HCT116 (cell line): ENCODE measurements around the gene YDJC. TPM values are rescaled to one million over a fixed set of nuclear protein-coding genes. Genes with fewer than 3 reads are reported as not detected.
A peak's percentile ranks its signal among the peaks of the same experiment; 100 is the strongest.

Experiments used
- ATAC-seq: fragments of 200-7000 bp; cut with Tn5 transposase; 2 replicates; pipeline ENCODE4 v1.9.1; 2020; ENCODE audit warnings: mild to moderate bottlenecking, moderate library complexity
- BruUV-seq: library from RNA; stranded (reverse); fragments of 400-500 nt; replicated peaks from 2 replicates; lab custom pipeline; 2021; lab: Mats Ljungman, UMichigan
- CTCF ChIA-PET: fragments of 300-600 bp; sonication (Branson Sonifier 250); formaldehyde crosslinking; loops from one replicate; lab custom pipeline; 2021; ENCODE audit warnings: antibody characterized with exemption; lab: Charles Lee
- POLR2A ChIA-PET: fragments of 300-600, 350-600 bp; sonication (Branson Sonifier 250); formaldehyde crosslinking; loops from one replicate; lab custom pipeline; 2021; ENCODE audit warnings: antibody characterized with exemption; lab: Charles Lee
- RAD21 ChIA-PET, 2 experiments: fragments of 300-600 bp; sonication (Branson Sonifier 250); formaldehyde crosslinking; loops; one replicate each; lab custom pipeline; 2023; ENCODE audit warnings: low total read pairs in 2 of 2; ENCODE audit not compliant: uncharacterized antibody in 2 of 2, unreplicated experiment in 2 of 2, low non-redundant PET in 1 of 2; lab: Charles Lee
- DNase-seq: peaks from one replicate; pipeline ENCODE4 v3.0.0-alpha.2; 2010; ENCODE audit warnings: low read depth, low spot score
- H2AFZ ChIP-seq: fragments of 200-600 bp; shearing (Covaris generic), sonication (generic); 2 replicates; pipeline ENCODE4 v1.6.1; 2017; ENCODE audit warnings: low read depth, mixed run types, mixed read lengths, antibody characterized with exemption, low read length; ENCODE audit not compliant: poor library complexity, severe bottlenecking
- H3K27ac ChIP-seq: 2 replicates; pipeline ENCODE4 v1.5.1; 2012; ENCODE audit warnings: low read depth, low read length
- H3K27me3 ChIP-seq: fragments of 200-600 bp; sonication (generic); 2 replicates; pipeline ENCODE4 v1.6.1; 2016; ENCODE audit warnings: mixed run types, low read length, mixed read lengths; ENCODE audit not compliant: insufficient read depth
- H3K36me3 ChIP-seq, 2 experiments: fragments of 200-500 bp in 1 of 2; fragments of 200-600 bp in 1 of 2; sonication (Bioruptor generic) in 1 of 2; sonication (generic) in 1 of 2; 2 replicates each; pipeline versions ENCODE4 v1.5.1 to v1.6.1; 2014 to 2016; ENCODE audit warnings: low read length in 2 of 2, inconsistent platforms in 1 of 2, mixed read lengths in 1 of 2, mixed run types in 1 of 2; ENCODE audit not compliant: insufficient read depth in 2 of 2, control insufficient read depth in 1 of 2
- H3K4me1 ChIP-seq, 2 experiments: fragments of 200-600 bp in 1 of 2; sonication (generic) in 1 of 2; 2 replicates each; pipeline versions ENCODE4 v1.5.1 to v1.6.1; 2012 to 2017; ENCODE audit warnings: low read length in 2 of 2, inconsistent platforms in 1 of 2, mild to moderate bottlenecking in 1 of 2, mixed read lengths in 1 of 2, mixed run types in 1 of 2, moderate library complexity in 1 of 2; ENCODE audit not compliant: insufficient read depth in 2 of 2, control insufficient read depth in 1 of 2
- H3K4me2 ChIP-seq: fragments of 200-600 bp; sonication (generic); 2 replicates; pipeline ENCODE4 v1.6.1; 2017; ENCODE audit warnings: mixed run types, low read length, mixed read lengths
- H3K4me3 ChIP-seq, 2 experiments: fragments of 200-600 bp in 1 of 2; sonication (generic) in 1 of 2; replicated peaks in 1 of 2; 2 replicates each; pipeline ENCODE4 v1.5.1; 2011 to 2016; ENCODE audit warnings: low read length in 2 of 2, control low read depth in 1 of 2, low read depth in 1 of 2, mild to moderate bottlenecking in 1 of 2, mixed read lengths in 1 of 2, mixed run types in 1 of 2
- H3K79me2 ChIP-seq: fragments of 200-600 bp; sonication (generic); 2 replicates; pipeline ENCODE4 v1.6.1; 2017; ENCODE audit warnings: mild to moderate bottlenecking, mixed run types, low read length, moderate library complexity, mixed read lengths; ENCODE audit not compliant: insufficient read depth
- H3K9ac ChIP-seq: fragments of 200-600 bp; sonication (generic); 2 replicates; pipeline ENCODE4 v1.6.1; 2016; ENCODE audit warnings: low read length, mixed read lengths
- H3K9me2 ChIP-seq: fragments of 200-600 bp; sonication (generic), shearing (Covaris generic); 2 replicates; pipeline ENCODE4 v1.6.1; 2017; ENCODE audit warnings: mixed run types, mild to moderate bottlenecking, moderate library complexity; ENCODE audit not compliant: insufficient read depth
- H3K9me3 ChIP-seq, 2 experiments: fragments of 200-500 bp in 1 of 2; fragments of 200-600 bp in 1 of 2; sonication (Bioruptor generic) in 1 of 2; sonication (generic) in 1 of 2; 2 replicates each; pipeline ENCODE4 v1.6.1; 2014 to 2017; ENCODE audit warnings: low read length in 2 of 2, mixed read lengths in 2 of 2, inconsistent platforms in 1 of 2, low read depth in 1 of 2, mild to moderate bottlenecking in 1 of 2, mixed run types in 1 of 2, moderate library complexity in 1 of 2; ENCODE audit not compliant: control insufficient read depth in 1 of 2, insufficient read depth in 1 of 2
- H4K20me1 ChIP-seq: fragments of 200-600 bp; sonication (generic), shearing (Covaris generic); 2 replicates; pipeline ENCODE4 v1.6.1; 2017; ENCODE audit warnings: mixed run types, mild to moderate bottlenecking, moderate library complexity; ENCODE audit not compliant: insufficient read depth
- ATF3 ChIP-seq: IDR thresholded peaks from 2 replicates; pipeline ENCODE4 v1.6.1; 2012
- CEBPB ChIP-seq: IDR thresholded peaks from 2 replicates; pipeline ENCODE4 v1.6.1; 2012; ENCODE audit warnings: low read depth
- CTCF ChIP-seq, 3 experiments: fragments of 200-600 bp in 1 of 3; sonication (generic) in 1 of 3; IDR thresholded peaks in 2 of 3; conservative IDR thresholded peaks in 1 of 3; 2 replicates each; pipeline ENCODE4 v1.5.1; 2012 to 2017; ENCODE audit warnings: low read depth in 2 of 3, low read length in 2 of 3, antibody characterized with exemption in 1 of 3, borderline replicate concordance in 1 of 3, control low read depth in 1 of 3, mild to moderate bottlenecking in 1 of 3, mixed read lengths in 1 of 3, mixed run types in 1 of 3, moderate library complexity in 1 of 3; ENCODE audit not compliant: insufficient read depth in 1 of 3
- ELF1 ChIP-seq: IDR thresholded peaks from 2 replicates; pipeline ENCODE4 v1.6.1; 2012; ENCODE audit warnings: low read depth, borderline replicate concordance
- EZH2 ChIP-seq: fragments of 200-600 bp; sonication (generic); IDR thresholded peaks from 2 replicates; pipeline ENCODE4 v1.6.1; 2017; ENCODE audit warnings: antibody characterized with exemption, mixed run types
- EZH2phosphoT487 ChIP-seq: fragments of 200-600 bp; IDR thresholded peaks from 2 replicates; pipeline ENCODE4 v1.6.1; 2018; ENCODE audit warnings: antibody characterized with exemption, borderline replicate concordance
- FOSL1 ChIP-seq: IDR thresholded peaks from 2 replicates; pipeline ENCODE4 v1.6.1; 2012; ENCODE audit warnings: low read depth
- JUND ChIP-seq: IDR thresholded peaks from 2 replicates; pipeline ENCODE4 v1.6.1; 2012
- MAX ChIP-seq: IDR thresholded peaks from 2 replicates; pipeline ENCODE4 v1.6.1; 2012
- RAD21 ChIP-seq: IDR thresholded peaks from 2 replicates; pipeline ENCODE4 v1.6.1; 2012; ENCODE audit warnings: low read depth, mild to moderate bottlenecking
- REST ChIP-seq: IDR thresholded peaks from 2 replicates; pipeline ENCODE4 v1.6.1; 2012; ENCODE audit warnings: low read depth
- SIN3A ChIP-seq: IDR thresholded peaks from 2 replicates; pipeline ENCODE4 v1.6.1; 2012; ENCODE audit warnings: low read depth
- SP1 ChIP-seq: IDR thresholded peaks from 2 replicates; pipeline ENCODE4 v1.6.1; 2012; ENCODE audit warnings: low read depth
- SRF ChIP-seq: IDR thresholded peaks from 2 replicates; pipeline ENCODE4 v1.6.1; 2012; ENCODE audit warnings: low read depth
- TCF7L2 ChIP-seq: IDR thresholded peaks from 2 replicates; pipeline ENCODE4 v1.7.0; 2011; ENCODE audit warnings: borderline replicate concordance, inconsistent platforms; ENCODE audit not compliant: insufficient read depth, insufficient read length; ENCODE audit errors: extremely low read depth
- YY1 ChIP-seq: IDR thresholded peaks from 2 replicates; pipeline ENCODE4 v1.6.1; 2011; ENCODE audit warnings: low read length, low read depth, moderate library complexity, mild to moderate bottlenecking; ENCODE audit not compliant: insufficient replicate concordance; ENCODE audit errors: extremely low read depth
- ZBTB33 ChIP-seq: IDR thresholded peaks from 2 replicates; pipeline ENCODE4 v1.6.1; 2011; ENCODE audit warnings: mild to moderate bottlenecking, low read length, moderate library complexity; ENCODE audit not compliant: insufficient replicate concordance; ENCODE audit errors: extremely low read depth
- ZFX ChIP-seq: fragments of 450-650 bp; IDR thresholded peaks from 2 replicates; pipeline ENCODE4 v1.6.1; 2017
- ZNF274 ChIP-seq: fragments of 200-500 bp; sonication (Bioruptor generic); IDR thresholded peaks from 2 replicates; pipeline ENCODE4 v1.6.1; 2014; ENCODE audit warnings: mild to moderate bottlenecking, low read depth, low read length, inconsistent platforms
- intact Hi-C: fragments of 100-400 bp; cut with micrococcal nuclease; formaldehyde crosslinking; loops from 2 replicates; pipeline ENCODE4 v1.10.0; 2022
- total RNA-seq: library from RNA; stranded (reverse); gene quantifications from one replicate; pipeline ENCODE4 v1.2.1, GENCODE V29; 2021; ENCODE audit not compliant: unreplicated experiment

The YDJC gene
- total RNA-seq, 1 experiment from 2014 or later: 78.3 TPM

- Histone ChIP-seq H3K9me2 (no peaks in the 10 kb centered on the region), H3K36me3 (peaks cover 3 to 9% of the 10 kb centered on the region in 2 experiments; a peak in 3 of 4 replicates), H3K79me2 (peaks cover 8% of the 10 kb centered on the region; the same call in 1 of the 2 replicates), H3K9ac (peak overlapping the region; percentile 83), H3K4me3 (peak overlapping the region; percentile 67 to 83), H3K9me3 (no peaks in the 10 kb centered on the region), H3K27ac (peak overlapping the region; percentile 73), H3K4me1 (peaks cover 7 to 18% of the 10 kb centered on the region in 2 experiments), H4K20me1 (peaks cover under 1% of the 10 kb centered on the region; the same call in 1 of the 2 replicates), H3K27me3 (no peaks in the 10 kb centered on the region), H2AFZ (peak overlapping the region; percentile 97), H3K4me2 (peak overlapping the region; percentile 92)
- TSS peak; percentile 81 for BruUV-seq
- TF ChIP-seq TCF7L2: no peak
- no peak for TF ChIP-seq EZH2phosphoT487
- TF ChIP-seq YY1: no peak
- TF ChIP-seq JUND: no peak
- no peak for TF ChIP-seq RAD21
- no peak for TF ChIP-seq SIN3A
- TF ChIP-seq SP1: no peak
- TF ChIP-seq CTCF (IDR thresholded peaks at IDR 0.05 in 2 of 3, conservative IDR thresholded peaks at IDR 0.05 in 1 of 3; ENCODE audit: borderline replicate concordance in 1 of 3, insufficient read depth in 1 of 3, low read depth in 2 of 3, low read length in 2 of 3): no peak
- no peak for TF ChIP-seq MAX
- TF ChIP-seq ELF1: no peak
- no peak for TF ChIP-seq ZNF274
- TF ChIP-seq ZFX: no peak
- TF ChIP-seq REST: no peak
- no peak for TF ChIP-seq FOSL1
- no peak for TF ChIP-seq SRF
- no peak for TF ChIP-seq EZH2
- TF ChIP-seq ZBTB33: no peak
- TF ChIP-seq ATF3: no peak
- TF ChIP-seq CEBPB: no peak
- intact Hi-C loops: loop anchor here (5.0 kb wide), 1 partner anchor 216 kb away; the partner anchor contains the start of gene MAPK1
- ChIA-PET RAD21 (no interaction called here), CTCF (interaction anchor here (1.8 kb wide), 1 partner anchor 9 kb away, joined by 7 read pairs; no protein-coding TSS in a partner anchor), POLR2A (interaction anchor here (0.8 to 1.4 kb wide), 3 partner anchors 9 to 14 kb away, joined by 3 to 4 read pairs (median 4); partner anchors contain the start of genes PPIL2 and SDF2L1)
- peak; percentile 37 for ATAC-seq
- no peak for DNase-seq
Measured at GRCh38 chr22:21651521-21652009, 21.7 kb upstream of the YDJC start.
